HG03575 (cell line): ENCODE results near the gene ARPC3.
"Not testable (repeated sequence)": the region's sequence is repeated elsewhere in the genome, so short reads cannot be mapped to it uniquely, and the experiment has no call there.

Experiments used
- ATAC-seq: cut with Tn5 transposase; IDR thresholded peaks from one replicate; pipeline ENCODE4 v1.9.1; 2021; ENCODE audit not compliant: unreplicated experiment, insufficient number of reproducible peaks, low FRiP score; ENCODE audit errors: extremely low read depth

ARPC3 gene

DNA sequence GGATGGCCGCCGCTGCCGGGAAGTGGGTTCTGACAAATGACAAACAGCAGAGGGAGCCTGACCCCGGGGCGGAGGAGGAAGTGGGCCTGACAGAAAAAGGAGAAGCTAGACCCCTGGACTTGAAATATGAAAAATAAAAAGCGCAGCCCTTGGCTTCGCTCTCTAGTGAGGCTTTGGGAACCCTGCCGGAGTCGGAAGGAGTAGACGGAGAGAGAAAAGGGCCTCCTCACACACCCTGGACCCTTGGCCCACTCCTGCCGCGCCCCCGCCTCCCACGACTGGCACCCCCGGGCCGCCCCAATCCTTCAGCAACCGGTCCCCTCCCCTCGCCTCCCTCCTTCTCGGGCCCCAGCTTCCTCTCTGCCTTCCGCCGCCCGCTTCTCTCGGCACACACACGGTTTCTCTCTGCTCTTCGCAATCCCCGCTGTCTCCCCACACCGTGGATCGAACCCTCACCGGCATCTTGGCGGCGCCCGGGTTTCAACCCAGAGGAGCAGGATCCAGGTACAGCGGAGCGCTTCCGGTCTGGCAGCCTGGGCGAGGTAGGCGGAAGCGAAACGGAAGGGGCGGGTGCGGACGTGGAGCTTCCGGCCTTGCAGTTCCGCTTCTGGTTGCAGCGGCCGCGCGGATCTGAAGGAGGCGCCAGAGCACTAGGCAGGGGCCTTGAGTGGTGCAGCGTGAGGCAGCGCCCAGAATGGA, at the start of gene ARPC3:
Gene ARPC3 (minus strand): TSS at position 539 of the 699 bp plus-strand sequence. CDS start 77 bp downstream, at position 462.
- peak; percentile 28 for ATAC-seq

DNA sequence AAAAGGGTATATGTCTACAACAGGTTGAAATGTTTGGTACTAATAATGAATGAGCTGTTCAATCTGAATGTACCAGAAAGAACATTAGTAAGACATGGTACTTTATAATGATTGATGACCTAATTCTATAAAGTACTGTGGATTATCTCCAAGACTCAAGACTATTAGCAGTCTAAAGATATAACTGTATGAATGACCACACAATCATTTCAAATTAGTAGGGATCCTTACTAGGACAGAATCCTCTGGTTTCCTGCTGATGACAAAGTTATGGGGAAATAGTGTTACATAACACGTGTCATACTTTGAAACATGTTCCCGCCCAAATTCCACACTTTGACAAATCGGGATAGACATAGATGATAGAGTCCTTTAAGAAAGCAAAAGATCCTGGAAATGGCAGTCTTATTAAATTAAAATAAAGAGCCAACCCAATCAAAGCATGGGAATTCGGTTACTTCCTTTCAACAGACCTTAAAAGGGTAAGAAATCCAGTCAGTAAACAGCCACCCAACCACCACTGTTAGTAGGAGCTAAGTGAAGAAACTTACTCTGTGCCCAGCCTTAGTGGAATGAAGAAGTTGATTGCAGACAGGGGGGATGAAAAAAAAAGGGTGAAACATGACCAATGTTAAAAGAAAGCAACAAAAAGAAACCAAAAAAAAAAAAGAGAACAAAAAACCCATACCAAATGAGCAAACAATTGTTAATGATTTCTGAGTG, 49.0 kb upstream of the ARPC3 start:
- ATAC-seq: no peak

DNA sequence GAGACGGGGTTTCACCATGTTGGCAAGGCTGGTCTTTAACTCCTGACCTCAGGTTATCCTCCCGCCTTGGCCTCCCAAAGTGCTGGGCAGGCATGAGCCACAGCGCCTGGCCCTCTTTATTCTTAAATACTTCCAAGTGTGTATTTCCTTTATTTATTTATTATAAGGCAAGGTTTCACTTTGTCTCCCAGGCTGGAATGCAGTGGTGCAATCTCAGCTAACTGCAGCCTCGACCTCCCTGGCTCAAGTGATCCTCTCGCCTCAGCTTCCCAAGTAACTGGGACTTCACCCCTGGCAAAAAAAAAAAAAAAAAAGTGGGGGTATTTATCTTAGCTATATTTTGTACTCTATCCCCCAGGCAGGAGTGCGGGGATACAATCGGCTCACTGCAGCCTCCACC, 25.3 kb upstream of the ARPC3 start:
- ATAC-seq: no peak

DNA sequence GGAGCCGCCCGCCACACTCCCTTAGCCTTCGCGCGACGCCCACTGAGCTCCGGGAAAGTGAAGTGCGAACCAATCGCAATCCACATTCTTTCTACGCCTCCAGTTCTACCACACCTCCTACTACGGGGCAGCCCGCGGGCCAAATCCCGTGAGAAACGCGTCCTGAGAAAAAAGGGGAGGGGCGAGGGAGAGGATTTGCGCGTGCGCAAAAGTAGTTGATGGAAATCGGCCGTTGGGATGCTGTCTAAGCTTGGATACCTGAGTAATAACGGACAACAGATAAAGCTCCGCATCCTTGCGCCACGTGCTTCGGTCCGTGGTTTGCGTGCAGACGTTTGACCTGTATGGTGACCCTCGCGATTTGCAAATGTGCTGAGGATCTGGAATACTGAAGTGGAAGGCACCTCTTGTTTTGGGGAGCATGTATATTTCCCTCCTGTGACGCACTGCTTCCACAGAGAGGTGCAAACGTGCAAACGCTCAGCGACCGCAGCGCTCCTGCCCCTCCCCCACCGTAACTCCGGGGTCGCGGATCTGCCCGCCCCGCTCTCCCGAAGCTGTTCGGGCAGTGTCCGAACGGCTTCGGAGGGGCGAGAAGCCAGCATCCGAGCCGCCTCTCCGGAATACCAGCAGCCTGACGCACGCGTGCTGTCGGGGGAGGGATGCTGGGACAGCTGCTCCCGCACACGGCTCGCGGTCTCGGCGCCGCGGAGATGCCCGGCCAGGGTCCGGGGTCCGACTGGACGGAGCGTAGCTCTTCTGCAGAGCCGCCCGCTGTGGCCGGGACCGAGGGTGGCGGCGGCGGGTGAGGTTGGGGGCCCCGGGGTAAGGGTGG, 18.3 kb upstream of the ARPC3 start, which contains the start of the genes FAM216A and GPN3:
Gene FAM216A (plus strand): TSS at position 632 of the 835 bp plus-strand sequence. CDS start 31 bp downstream, at position 663.
Gene GPN3 (minus strand): TSS at position 44 of the 835 bp plus-strand sequence. CDS start 54 bp downstream, outside the sequence.
- ATAC-seq: peak; percentile 40

DNA sequence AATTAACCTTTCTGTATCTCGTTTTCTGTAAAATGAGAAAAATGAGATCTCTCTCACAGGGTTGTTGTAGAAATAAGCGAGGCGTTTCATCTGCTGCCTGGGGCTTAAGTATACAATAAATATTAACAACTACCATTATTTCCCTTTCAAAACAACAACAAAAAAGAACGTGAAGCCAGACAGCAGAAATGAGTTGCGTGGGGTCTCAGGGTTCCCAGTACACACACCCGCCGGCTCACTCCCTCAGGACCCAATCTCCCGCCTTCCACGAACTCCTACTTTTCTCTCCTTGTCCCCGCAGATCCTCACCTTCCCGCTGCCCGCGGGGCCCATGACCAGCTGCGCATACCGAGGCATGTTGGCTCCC, 17.7 kb upstream of the ARPC3 start:
- no peak for ATAC-seq

DNA sequence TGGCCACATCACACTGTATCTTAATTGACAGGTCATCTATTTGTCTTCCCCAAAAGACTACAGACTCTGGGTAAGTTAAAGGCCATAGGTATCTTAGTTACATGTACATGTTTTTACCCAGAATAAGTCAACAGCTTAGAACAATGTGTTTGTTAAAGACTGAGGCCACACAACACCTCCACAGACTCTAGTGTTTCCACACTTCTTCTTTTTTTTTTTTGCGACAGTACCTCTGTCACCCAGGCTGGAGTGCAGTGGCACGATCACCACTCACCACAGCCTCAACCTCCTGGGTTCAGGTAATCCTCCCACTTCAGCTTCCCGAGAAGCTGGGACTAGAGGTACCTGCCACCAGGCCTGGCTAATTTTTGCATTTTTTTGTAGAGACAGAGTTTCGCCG, 16.7 kb upstream of the ARPC3 start:
- no peak for ATAC-seq

DNA sequence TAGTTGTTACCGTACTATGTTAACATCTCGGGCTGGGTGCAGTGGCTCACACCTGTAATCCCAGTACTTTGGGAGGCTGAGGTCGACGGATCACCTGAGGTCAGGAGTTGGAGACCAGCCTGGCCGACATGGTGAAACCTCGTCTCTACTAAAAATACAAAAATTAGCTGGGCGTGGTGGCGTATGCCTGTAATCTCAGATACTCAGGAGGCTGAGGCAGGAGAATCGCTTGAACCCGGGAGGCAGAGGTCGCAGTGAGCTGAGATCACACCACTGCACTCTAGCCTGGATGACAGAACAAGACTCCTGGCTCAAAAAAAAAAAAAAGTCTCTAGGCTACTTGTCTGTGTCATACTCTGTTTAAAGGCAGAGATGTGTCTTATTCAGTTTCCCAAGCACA, 15.6 kb upstream of the ARPC3 start:
- not testable (repeated sequence) for ATAC-seq

DNA sequence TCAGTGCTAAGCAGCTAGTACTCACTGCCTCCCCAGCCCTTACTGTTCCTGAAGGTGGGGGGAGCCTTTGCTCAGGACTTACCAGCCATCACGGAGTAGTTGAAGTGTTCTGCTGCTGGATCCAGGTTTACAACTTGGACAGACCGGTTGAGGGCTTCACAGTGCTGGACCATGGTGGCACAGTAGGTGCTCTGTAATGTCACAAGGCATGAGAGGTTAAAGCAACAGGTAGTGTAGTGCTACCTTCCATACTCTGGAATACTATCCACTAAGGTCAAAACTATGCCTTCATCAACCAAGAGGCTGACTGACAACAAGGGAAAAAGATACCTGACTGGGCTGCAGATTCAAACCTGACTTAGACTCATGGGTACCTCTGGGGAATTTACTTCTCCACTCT, 14.9 kb upstream of the ARPC3 start:
- no peak for ATAC-seq

DNA sequence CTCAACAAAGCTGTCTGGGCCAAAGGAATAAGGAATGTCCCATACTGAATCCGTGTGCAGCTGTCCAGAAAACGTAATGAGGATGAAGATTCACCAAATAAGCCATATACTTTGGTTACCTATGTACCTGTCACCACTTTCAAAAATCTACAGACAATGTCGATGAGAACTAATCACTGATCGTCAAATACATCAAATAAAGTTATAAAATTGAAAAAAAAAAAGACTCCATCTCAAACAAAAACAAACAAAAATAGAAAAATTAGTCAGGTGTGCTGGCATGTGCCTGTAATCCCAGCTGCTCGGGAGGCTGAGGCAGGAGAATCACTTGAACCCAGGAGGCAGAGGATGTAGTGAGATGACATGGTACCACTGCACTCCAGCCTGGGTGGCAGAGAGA, 11.1 kb upstream of the ARPC3 start:
- ATAC-seq: not testable (repeated sequence)

DNA sequence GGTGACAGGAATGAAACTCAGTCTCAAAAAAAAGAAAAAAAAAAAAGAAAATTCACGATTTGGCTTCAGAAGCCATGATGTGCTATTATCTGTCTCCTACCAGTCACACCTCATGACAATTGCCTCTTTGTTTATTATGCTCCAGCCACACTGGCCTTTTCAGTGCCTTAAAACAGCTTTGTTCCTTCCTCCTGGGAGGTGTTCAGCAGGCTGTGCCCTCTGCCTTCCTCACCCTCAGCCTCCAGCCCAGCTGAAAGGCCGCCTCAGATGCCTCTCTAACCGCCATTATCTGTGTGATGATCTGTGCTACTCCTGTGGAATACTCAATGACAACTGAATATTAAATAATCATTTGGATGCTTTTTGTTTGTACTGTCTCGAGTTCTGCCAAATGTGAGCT, 8.6 kb upstream of the ARPC3 start:
- no peak for ATAC-seq

DNA sequence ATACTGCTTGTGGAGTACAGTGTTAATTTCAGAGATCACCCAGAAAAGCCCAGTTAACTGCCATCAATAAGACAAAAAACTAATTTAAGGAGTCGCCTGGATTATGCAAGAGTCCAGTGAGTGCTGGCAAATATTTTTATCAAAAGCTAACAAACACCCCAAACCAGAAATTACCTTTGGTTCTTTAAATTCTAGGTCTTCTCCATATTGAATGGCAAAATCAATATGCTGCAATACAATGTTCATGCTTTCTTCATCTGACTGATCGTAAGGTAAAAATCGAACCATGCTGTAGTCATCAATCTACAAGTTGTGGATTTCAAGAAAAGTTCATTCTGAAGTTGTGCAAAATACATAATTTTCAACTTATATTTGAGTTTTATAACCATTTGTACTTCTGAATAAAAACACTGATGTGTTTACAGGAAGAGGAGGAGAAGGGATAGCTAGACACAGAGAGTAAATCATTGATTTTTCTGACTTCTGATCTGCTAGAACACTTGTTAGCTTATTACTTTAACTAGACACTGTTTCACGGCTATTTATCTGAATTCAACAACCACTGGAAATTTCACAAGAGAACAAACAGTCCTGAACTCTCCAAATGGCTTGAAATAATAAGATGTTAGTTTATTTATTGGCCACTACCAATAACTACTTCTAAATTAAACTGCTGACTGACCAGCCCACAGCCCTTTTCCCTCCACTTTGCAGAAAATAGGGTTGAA, 3.6 kb upstream of the ARPC3 start:
- ATAC-seq: no peak

DNA sequence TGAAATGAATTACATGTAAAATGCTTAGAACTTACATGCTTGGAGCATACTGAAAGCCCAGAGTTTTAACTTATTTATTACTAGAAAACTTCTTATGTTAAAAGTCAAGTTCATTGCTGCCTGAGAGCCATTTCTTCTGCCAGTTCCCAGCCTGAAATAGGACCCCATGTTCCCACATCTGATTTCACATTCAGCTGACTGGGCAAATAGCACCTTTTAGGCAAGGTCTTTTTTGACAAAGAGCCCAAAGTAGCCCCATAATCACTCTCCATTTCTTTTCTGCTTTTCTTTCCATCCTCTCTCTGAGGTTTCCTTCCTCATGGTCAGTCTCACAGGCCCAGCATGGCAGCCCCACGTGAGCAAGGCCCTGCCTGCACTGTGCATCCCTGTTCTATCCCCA, 1.1 kb upstream of the ARPC3 start:
- no peak for ATAC-seq

DNA sequence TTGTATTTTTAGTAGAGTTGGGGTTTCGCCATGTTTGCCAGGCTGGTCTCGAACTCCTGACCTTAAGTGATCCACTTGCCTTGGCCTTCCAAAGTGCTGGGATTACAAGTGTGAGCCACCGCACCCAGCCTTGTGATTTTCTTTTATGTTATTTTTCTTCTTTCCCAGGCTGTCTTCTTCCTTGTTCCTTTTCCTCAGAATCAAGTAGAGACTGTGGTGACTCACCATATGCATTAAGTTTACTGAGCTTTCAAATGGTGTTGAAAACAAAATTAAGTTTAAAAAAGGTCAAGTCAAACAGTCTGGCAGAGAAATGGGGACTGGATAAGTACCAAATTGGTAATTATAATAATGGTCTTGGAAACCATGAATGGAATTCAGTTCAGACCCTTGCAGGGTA, 5.7 kb downstream of the ARPC3 start:
- no peak for ATAC-seq

DNA sequence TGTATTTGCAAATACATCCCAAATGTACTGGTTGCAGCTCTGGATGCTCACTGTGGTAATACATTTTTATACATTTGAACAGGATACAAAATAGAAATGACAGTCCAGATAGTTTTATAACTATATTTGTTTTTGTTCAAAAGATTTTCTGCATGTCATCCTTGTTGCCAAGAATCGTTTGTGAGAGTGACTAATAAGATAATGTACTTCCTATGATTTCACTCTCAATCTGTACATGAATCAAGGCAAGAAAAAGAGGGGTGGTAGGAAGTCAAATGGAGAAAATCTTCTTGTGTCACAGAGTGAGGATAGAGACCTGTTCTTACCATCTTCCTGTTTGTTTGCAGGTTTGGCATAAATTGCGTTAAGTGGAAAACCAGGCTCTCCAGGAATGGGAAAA, 13.9 kb downstream of the ARPC3 start:
- no peak for ATAC-seq

DNA sequence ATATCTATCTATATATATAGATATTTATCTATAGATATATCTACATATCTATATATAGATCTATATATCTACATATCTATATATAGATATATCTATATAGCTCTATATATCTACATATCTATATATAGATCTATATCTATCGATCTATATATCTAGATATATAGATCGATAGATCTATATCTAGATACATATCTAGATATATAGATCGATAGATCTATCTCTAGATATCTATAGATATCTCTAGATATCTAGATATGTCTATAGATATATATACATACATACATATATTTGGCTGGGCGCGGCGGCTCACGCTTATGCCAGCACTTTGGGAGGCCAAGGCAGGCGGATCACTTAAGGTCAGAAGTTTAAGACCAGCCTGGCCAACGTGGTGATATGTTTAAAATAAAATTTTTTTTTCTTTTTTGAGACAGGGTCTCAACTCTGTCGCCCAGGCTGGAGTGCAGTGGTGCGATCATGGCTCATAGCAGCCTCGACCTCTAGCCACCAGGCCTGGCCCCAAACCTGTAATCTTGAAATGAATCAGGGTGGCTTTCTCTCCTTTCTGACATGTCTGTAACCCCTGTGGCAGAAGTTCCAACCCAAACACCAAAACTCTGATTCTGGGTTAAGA, 18.1 kb downstream of the ARPC3 start:
- ATAC-seq: no peak

DNA sequence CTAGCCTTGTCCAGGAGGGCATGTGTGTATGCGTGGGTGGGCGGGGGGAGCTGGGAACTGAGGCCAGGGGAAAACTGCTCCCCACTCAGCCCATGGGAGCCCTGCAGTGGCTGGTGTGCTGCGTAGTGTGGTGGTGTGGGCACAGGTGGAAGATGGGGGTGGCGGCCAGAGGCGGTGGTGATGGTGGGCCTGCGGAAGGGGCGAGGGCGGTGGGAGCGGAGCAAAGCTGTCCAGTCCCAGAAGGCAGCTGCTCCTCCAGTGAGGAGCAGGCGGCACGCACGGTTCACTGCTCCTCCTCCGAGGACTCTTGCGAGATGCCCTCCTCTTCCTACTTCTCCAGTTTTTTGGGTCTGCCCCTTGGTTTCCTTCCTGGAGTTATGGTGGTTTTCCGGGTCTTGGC, 20.5 kb downstream of the ARPC3 start:
- ATAC-seq: not testable (repeated sequence)

DNA sequence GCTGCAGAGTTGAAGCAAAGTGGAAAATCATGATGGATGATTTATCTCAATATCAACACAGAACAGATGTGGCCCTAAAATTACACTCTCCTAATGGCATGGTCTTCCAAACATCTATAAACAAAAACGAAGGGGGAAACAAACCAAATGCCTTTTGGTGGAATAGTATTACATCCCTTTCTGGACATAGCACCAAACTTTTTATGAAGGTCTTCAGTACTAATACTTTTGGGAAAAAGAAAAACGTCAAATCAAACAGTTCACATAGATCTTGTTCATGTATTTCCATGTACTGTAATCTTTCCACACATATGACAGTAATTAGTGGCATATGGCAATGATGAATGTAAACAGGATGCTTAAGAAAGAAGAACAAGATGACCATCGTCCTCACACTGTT, 23.7 kb downstream of the ARPC3 start:
- no peak for ATAC-seq

DNA sequence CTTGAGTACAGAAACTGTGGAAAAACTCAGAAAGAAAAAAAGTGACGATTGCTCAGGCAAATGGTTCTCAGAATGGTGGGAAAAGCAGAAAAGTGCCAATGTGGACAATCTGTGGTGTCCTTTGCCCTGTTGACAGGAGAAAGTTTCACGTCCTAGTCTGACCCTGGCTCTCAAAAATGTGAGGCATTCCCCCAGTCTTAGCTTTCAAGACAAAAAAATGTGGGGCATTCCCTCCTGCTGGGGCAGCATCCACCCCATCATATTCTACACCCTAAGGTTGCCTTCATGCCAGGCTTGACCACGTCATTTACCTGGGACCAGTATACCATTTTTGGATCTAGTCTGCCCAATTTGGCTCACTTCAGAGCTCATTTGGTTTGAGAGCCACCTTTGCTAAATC, 25.9 kb downstream of the ARPC3 start:
- no peak for ATAC-seq

DNA sequence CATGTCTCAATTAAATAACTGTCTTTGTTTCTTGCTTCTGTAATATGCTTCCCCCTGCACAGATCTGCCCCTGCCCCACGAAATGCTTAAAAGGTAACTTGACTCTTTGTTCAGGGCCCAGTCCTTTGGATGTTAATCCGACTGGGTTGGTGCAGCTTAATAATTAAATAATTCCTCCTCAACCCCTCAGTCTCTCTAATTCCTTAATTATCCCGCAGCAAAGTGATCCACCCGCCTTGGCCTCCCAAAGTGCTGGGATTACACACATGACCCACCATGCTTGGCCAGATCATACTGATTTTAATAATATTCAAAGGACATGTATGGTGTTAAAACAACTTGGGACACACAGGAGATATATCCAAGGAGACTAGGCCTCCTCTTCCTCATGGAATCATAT, 28.4 kb downstream of the ARPC3 start:
- ATAC-seq: no peak
